Chondrocyte (in vitro differentiated cells): ENCODE measurements around the gene PBRM1. TPM values are rescaled to one million over a fixed set of nuclear protein-coding genes. Genes with fewer than 3 reads are reported as not detected.

ENCODE experiments used
- DNase-seq: peaks from one replicate; pipeline ENCODE4 v3.0.0; 2021; ENCODE audit warnings: mixed read lengths, low spot score
- H3K27ac Mint-ChIP-seq: one replicate; pipeline ENCODE4 v1.8.0; 2021; ENCODE audit warnings: mild to moderate bottlenecking, moderate library complexity, mixed read lengths; ENCODE audit not compliant: unreplicated experiment
- H3K27me3 Mint-ChIP-seq: 2 replicates; pipeline ENCODE4 v1.8.0; 2021; ENCODE audit warnings: low read depth, mixed read lengths
- H3K36me3 Mint-ChIP-seq: 2 replicates; pipeline ENCODE4 v1.8.0; 2021; ENCODE audit warnings: low read depth, mixed read lengths
- H3K4me1 Mint-ChIP-seq: 2 replicates; pipeline ENCODE4 v1.8.0; 2021; ENCODE audit warnings: low read depth, mild to moderate bottlenecking, mixed read lengths
- H3K4me3 Mint-ChIP-seq: one replicate; pipeline ENCODE4 v1.8.0; 2021; ENCODE audit warnings: mild to moderate bottlenecking, moderate library complexity, mixed read lengths; ENCODE audit not compliant: unreplicated experiment
- H3K9me3 Mint-ChIP-seq: 2 replicates; pipeline ENCODE4 v1.8.0; 2021; ENCODE audit warnings: low read depth, mixed read lengths
- total RNA-seq: library from RNA; stranded (reverse); gene quantifications from 3 replicates; pipeline ENCODE4 v1.2.1, GENCODE V29; 2021
- TF ChIP-seq, protein P1 (sequence below): fragments of 200-600 bp; sonication (generic); IDR thresholded peaks from 2 replicates; pipeline ENCODE4 v1.5.0; 2021; ENCODE audit warnings: antibody characterized with exemption, mild to moderate bottlenecking, moderate library complexity

The PBRM1 gene
- total RNA-seq, 1 donor from 2014 or later: 69.0 TPM

DNA sequence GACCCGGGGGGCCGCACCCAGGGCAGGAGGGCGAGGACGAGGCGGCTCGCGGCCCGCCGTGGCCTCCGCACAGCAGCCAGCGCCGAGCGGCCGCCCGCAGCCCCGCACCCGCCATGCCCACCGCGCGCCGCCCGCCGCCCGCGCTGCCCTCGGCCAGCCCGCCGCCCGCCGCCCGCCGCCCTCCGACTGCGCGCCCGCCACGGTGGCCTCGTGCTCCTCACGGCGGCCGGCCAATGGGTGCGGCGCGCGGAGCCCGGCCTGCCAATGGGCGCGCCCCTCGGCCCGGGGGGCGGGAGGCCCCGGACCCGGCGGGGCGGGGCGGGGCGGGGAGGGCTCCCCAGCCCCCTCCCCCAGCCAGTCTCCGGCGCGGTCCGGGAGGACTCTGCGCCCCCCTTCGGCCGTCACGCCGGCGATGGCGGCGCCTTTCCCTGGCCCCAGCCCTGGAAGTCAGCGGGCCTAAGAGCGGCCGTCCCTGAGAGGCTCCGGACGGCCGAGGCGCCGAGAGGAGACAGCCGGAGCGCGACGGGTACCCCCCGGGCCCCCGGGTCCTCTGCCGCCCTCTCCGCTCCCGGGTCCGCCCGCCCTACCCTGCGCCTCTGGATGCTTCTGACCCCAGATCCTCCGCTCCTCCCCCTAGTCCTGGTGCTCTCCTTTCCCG is 152.0 kb downstream of the PBRM1 start, which contains the start of gene NT5DC2:
NT5DC2 (minus strand) TSS at position 235 of the 658 bp plus-strand sequence; CDS start at position 115, 120 bp downstream.
- Mint-ChIP-seq H3K27ac (peak within 1 kb of the TSS; percentile 88), H3K4me1 (peaks cover 52% of the 10 kb centered on the region), H3K4me3 (peak within 1 kb of the TSS; percentile 83), H3K9me3 (no peaks in the 10 kb centered on the region), H3K27me3 (no peaks in the 10 kb centered on the region), H3K36me3 (peaks cover 7% of the 10 kb centered on the region)
- TF ChIP-seq, protein P1, sequence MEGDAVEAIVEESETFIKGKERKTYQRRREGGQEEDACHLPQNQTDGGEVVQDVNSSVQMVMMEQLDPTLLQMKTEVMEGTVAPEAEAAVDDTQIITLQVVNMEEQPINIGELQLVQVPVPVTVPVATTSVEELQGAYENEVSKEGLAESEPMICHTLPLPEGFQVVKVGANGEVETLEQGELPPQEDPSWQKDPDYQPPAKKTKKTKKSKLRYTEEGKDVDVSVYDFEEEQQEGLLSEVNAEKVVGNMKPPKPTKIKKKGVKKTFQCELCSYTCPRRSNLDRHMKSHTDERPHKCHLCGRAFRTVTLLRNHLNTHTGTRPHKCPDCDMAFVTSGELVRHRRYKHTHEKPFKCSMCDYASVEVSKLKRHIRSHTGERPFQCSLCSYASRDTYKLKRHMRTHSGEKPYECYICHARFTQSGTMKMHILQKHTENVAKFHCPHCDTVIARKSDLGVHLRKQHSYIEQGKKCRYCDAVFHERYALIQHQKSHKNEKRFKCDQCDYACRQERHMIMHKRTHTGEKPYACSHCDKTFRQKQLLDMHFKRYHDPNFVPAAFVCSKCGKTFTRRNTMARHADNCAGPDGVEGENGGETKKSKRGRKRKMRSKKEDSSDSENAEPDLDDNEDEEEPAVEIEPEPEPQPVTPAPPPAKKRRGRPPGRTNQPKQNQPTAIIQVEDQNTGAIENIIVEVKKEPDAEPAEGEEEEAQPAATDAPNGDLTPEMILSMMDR: peak; percentile 37
- DNase-seq: peak; percentile 91

DNA sequence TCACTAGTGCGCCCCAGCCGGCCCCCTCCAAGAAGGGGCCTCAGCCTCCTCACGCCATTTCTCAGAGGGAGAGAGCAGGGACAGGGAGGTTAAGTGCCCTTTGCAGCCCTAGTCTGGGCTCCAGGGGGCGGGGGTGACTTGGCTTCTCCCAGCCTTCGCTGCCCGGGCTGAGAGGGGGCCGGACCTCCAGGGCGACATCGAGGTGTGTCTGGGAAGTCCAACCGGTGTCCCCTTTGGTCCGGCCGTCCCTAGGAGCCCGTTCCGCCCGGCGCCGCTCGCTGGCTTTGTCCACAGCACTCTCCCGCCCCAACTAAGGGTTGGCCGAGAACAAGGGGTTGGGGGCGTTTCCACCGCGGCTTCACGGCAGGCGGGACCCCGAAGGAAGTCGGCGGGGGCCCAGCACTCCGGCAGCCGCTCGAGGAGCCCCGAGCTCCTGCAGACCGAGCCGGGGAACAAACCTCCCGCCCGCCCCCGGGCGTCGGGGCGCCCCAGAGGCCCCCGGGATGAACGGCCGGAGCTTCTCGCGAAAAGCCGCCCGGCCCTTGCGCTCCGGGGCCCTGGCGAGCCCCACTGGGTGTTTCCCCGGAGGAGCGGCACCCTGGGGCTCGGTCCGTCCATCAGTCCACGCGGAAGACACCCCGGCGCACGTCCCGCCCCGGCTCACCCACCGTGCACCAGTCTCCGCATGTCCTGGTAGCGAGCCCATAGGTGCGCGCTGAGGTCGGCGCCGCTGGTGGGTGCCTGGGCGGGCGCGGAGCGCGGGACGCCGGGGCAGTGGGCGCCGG is 152.7 kb downstream of the PBRM1 start:
- H3K27ac Mint-ChIP-seq: peak overlapping the region; percentile 74
- peak; percentile 90 for DNase-seq
- TF ChIP-seq, protein P1: no peak

DNA sequence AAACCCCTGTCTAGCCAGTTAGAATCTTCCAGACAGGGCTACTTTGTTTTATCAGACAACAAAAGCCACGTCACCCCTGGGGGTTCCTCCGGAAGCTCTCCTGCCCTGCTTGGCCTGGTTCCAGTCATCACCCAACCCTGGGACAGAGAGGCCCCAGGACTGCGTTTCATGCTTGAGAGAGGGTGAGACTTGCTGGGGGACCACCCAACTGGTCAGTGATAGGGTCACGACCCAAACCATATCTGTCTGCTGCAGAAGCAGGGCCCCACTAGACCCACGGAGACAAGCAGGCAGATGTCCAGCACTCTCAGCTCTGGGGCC is 153.2 kb downstream of the PBRM1 start:
- no peak for DNase-seq
- peak overlapping the region; percentile 74 for H3K27ac Mint-ChIP-seq

More for the DNA sequence above, 152.7 kb downstream of the PBRM1 start:
- Mint-ChIP-seq H3K36me3 (peaks cover 6% of the 10 kb centered on the region), H3K9me3 (no peaks in the 10 kb centered on the region), H3K27me3 (no peaks in the 10 kb centered on the region), H3K4me1 (peaks cover 46% of the 10 kb centered on the region), H3K4me3 (peak overlapping the region; percentile 82)

DNA sequence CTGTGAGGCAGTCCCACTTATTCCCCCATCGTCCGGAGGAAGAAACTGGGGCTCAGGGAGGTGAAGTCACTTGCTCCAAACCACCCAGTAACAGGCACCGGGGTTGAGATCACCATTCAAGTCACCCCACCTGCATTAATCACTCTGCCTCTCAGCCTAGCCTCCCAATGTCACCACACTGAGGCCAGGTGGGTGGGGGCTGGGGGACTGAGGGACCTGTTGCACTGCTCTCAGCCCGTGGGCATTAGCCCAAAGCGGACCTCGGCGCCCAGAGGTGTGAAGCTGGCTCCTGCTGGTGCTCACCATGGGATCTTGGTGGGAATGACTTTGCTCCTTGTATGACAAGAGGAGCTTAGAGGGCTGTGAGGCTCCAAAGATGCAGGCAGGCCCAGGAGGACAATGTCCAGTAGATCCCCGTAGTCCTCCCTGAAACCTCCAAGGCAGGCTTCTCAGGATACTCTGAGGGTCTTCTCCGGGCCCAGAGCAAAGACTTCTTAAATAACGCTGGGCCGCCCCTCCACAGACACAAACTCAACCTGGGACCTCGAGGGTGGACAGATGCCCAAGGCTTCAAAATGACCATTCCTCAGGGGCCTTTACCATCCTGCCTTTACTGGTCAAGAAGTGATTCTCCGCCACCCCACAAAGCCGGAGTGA is 153.7 kb downstream of the PBRM1 start:
- no peak for DNase-seq
- H3K9me3 Mint-ChIP-seq: no peaks in the 10 kb centered on the region
- H3K27ac Mint-ChIP-seq: peak overlapping the region; percentile 74
- peaks cover 7% of the 10 kb centered on the region for H3K36me3 Mint-ChIP-seq
- H3K27me3 Mint-ChIP-seq: no peaks in the 10 kb centered on the region
- peaks cover 37% of the 10 kb centered on the region for H3K4me1 Mint-ChIP-seq
- TF ChIP-seq, protein P1: no peak
- peak overlapping the region; percentile 82 for H3K4me3 Mint-ChIP-seq

More for the DNA sequence above, 153.2 kb downstream of the PBRM1 start:
- Mint-ChIP-seq H3K36me3 (peaks cover 7% of the 10 kb centered on the region), H3K4me3 (peak overlapping the region; percentile 82), H3K27me3 (no peaks in the 10 kb centered on the region), H3K9me3 (no peaks in the 10 kb centered on the region), H3K4me1 (peaks cover 41% of the 10 kb centered on the region)
- TF ChIP-seq, protein P1: no peak
